B cell (primary cell): ENCODE results near the gene CDC42SE2. TPM values are rescaled to one million over a fixed set of nuclear protein-coding genes. Genes with fewer than 3 reads are reported as not detected.

Source experiments
- ATAC-seq: fragments of 200-7000 bp; cut with Tn5 transposase; one replicate; pipeline ENCODE4 v1.10.0; 2021; ENCODE audit warnings: low read depth, mild to moderate bottlenecking, moderate number of reproducible peaks, moderate library complexity
- CTCF ChIA-PET: fragments of 350-600 bp; sonication (Branson Sonifier 250); formaldehyde crosslinking; loops from one replicate; lab custom pipeline; 2021; ENCODE audit warnings: antibody characterized with exemption, inconsistent platforms; lab: Charles Lee
- POLR2A ChIA-PET: fragments of 350-600 bp; sonication (Branson Sonifier 250); formaldehyde crosslinking; loops from one replicate; lab custom pipeline; 2021; ENCODE audit warnings: antibody characterized with exemption; lab: Charles Lee
- DNase-seq: peaks from one replicate; pipeline ENCODE4 v3.0.0; 2013
- H2AFZ ChIP-seq: 2 replicates; pipeline ENCODE4 v1.6.1; 2012; ENCODE audit warnings: mild to moderate bottlenecking, low read depth, low read length; ENCODE audit not compliant: insufficient read depth, poor library complexity, severe bottlenecking
- H3K27ac ChIP-seq, 2 donors: 1 replicate in 1 of 2; 2 replicates in 1 of 2; pipeline ENCODE4 v1.5.1; 2012 to 2013; ENCODE audit warnings: low read length in 2 of 2, mild to moderate bottlenecking in 2 of 2, moderate library complexity in 1 of 2
- H3K27me3 ChIP-seq, 4 experiments: fragments of 200-600 bp in 1 of 4; sonication (generic) in 1 of 4; replicated peaks in 1 of 4; 1 replicate in 2 of 4; 2 replicates in 2 of 4; pipeline versions ENCODE4 v1.6.1 to v1.7.0; 2013 to 2016; ENCODE audit warnings: low read length in 3 of 4, mild to moderate bottlenecking in 2 of 4, mixed read lengths in 1 of 4, moderate library complexity in 1 of 4; ENCODE audit not compliant: insufficient read depth in 4 of 4, control insufficient read depth in 3 of 4; ENCODE audit errors: control extremely low read depth in 1 of 4
- H3K36me3 ChIP-seq, 2 experiments: replicated peaks in 1 of 2; 1 replicate in 1 of 2; 2 replicates in 1 of 2; pipeline versions ENCODE4 v1.6.1 to v1.7.1; 2013; ENCODE audit warnings: low read length in 1 of 2; ENCODE audit not compliant: insufficient read depth in 2 of 2, control insufficient read depth in 1 of 2; ENCODE audit errors: control extremely low read depth in 1 of 2, extremely low read depth in 1 of 2
- H3K4me1 ChIP-seq, 2 donors: fragments of 200-600 bp in 1 of 2; sonication (generic) in 1 of 2; 1 replicate in 1 of 2; 2 replicates in 1 of 2; pipeline versions ENCODE4 v1.5.1 to v1.6.1; 2013 to 2017; ENCODE audit warnings: low read length in 2 of 2; ENCODE audit not compliant: control insufficient read depth in 2 of 2, insufficient read depth in 2 of 2
- H3K4me2 ChIP-seq: replicated peaks from 2 replicates; pipeline ENCODE3; 2012; ENCODE audit warnings: mild to moderate bottlenecking, low read depth, low read length; ENCODE audit not compliant: poor library complexity, severe bottlenecking
- H3K4me3 ChIP-seq, 5 experiments: fragments of 200-600 bp in 1 of 5; sonication (generic) in 1 of 5; 1 replicate in 3 of 5; 2 replicates in 2 of 5; pipeline versions ENCODE4 v1.5.1 to v1.7.0; 2011 to 2016; ENCODE audit warnings: low read length in 4 of 5, mild to moderate bottlenecking in 4 of 5, low read depth in 2 of 5, control low read depth in 1 of 5, moderate library complexity in 1 of 5; ENCODE audit not compliant: insufficient read depth in 1 of 5; ENCODE audit errors: control extremely low read depth in 1 of 5, extremely low read depth in 1 of 5
- H3K79me2 ChIP-seq: fragments of 200-600 bp; sonication (generic); one replicate; pipeline ENCODE4 v1.6.0; 2016; ENCODE audit warnings: low read length; ENCODE audit not compliant: control insufficient read depth, insufficient read depth
- H3K9ac ChIP-seq: fragments of 200-600 bp; sonication (generic); 2 replicates; pipeline ENCODE4 v1.6.1; 2017; ENCODE audit warnings: mild to moderate bottlenecking, low read length, moderate library complexity
- H3K9me3 ChIP-seq, 3 donors: one replicate each; pipeline versions ENCODE4 v1.6.1 to v1.7.1; 2013; ENCODE audit warnings: low read length in 2 of 3; ENCODE audit not compliant: control insufficient read depth in 2 of 3, insufficient read depth in 1 of 3; ENCODE audit errors: control extremely low read depth in 1 of 3
- H4K20me1 ChIP-seq: 2 replicates; pipeline ENCODE4 v1.6.0; 2012; ENCODE audit warnings: mild to moderate bottlenecking, low read length; ENCODE audit not compliant: insufficient read depth, control insufficient read depth, poor library complexity, severe bottlenecking
- H3K27ac Mint-ChIP-seq: one replicate; pipeline ENCODE4 v1.8.0; 2021; ENCODE audit warnings: mixed read lengths
- H3K27me3 Mint-ChIP-seq: one replicate; pipeline ENCODE4 v1.8.0; 2021; ENCODE audit warnings: mixed read lengths
- H3K4me1 Mint-ChIP-seq: one replicate; pipeline ENCODE4 v1.8.0; 2021; ENCODE audit warnings: mixed read lengths
- H3K4me3 Mint-ChIP-seq: one replicate; pipeline ENCODE4 v1.8.0; 2021; ENCODE audit warnings: mixed read lengths
- H3K9me3 Mint-ChIP-seq: one replicate; pipeline ENCODE4 v1.8.0; 2022; ENCODE audit warnings: mixed read lengths; ENCODE audit not compliant: insufficient read depth
- CTCF ChIP-seq: fragments of 200-600 bp; IDR thresholded peaks from one replicate; pipeline ENCODE4 v1.8.0; 2022; ENCODE audit warnings: antibody characterized with exemption, mild to moderate bottlenecking
- EZH2 ChIP-seq: IDR thresholded peaks from 2 replicates; pipeline ENCODE4 v1.6.1; 2012; ENCODE audit warnings: borderline replicate concordance, low read depth, mild to moderate bottlenecking, moderate library complexity, low read length; ENCODE audit not compliant: insufficient read depth, poor library complexity, severe bottlenecking
- WGBS: methylation state at CpG from one replicate; pipeline ENCODE4 v1.1.5; 2013; ENCODE audit warnings: missing lambda C conversion rate; ENCODE audit not compliant: insufficient coverage; 5-methylcytosine and 5-hydroxymethylcytosine counted together
- intact Hi-C: fragments of 100-400 bp; cut with micrococcal nuclease; formaldehyde crosslinking; loops from one replicate; pipeline ENCODE4 v1.10.0; 2022
- polyA plus RNA-seq: library from polyadenylated mRNA; depleted of rRNA; stranded (reverse); fragments of >200 nt; gene quantifications from 2 replicates; pipeline ENCODE4 v1.2.3, GENCODE V29; 2012
- total RNA-seq, 2 donors: library from RNA; stranded (reverse); fragments of 120-200 nt in 1 of 2; gene quantifications; 1 replicate in 1 of 2; 2 replicates in 1 of 2; pipeline versions ENCODE4 v1.2.3 to v1.2.4, GENCODE V29; 2013 to 2022

Gene CDC42SE2
- total and polyA plus RNA-seq, 2 donors (not counting 1 experiment from before 2014, with no cell fraction given) = 42.5 to 161 TPM

- Mint-ChIP-seq H3K9me3 (no peaks in the 10 kb centered on the region), H3K27me3 (no peaks in the 10 kb centered on the region), H3K4me1 (peaks cover 60% of the 10 kb centered on the region), H3K4me3 (no peak overlapping the region), H3K27ac (no peak overlapping the region)
- TF ChIP-seq CTCF (no peak), EZH2 (no peak)
- POLR2A ChIA-PET = no interaction called here
- H3K27me3 ChIP-seq = no peaks in the 10 kb centered on the region
- H3K9me3 ChIP-seq = no peaks in the 10 kb centered on the region
- H3K27ac ChIP-seq = peak overlapping the region in 1 of 2 donors; percentile 63
- no peak overlapping the region for H3K4me3 ChIP-seq
- no CpG with 5 or more reads among the region's 2 CpGs for WGBS
- H3K36me3 ChIP-seq = peaks cover 2 to 8% of the 10 kb centered on the region in 2 experiments
- H3K4me1 ChIP-seq = peaks cover 7 to 24% of the 10 kb centered on the region in 2 donors
- H3K79me2 ChIP-seq = peaks cover 84% of the 10 kb centered on the region
- CTCF ChIA-PET = interaction anchor here (1.7 kb wide), 1 partner anchor 53 kb away, joined by 8 read pairs; no protein-coding TSS in a partner anchor
- H4K20me1 ChIP-seq = peaks cover 42% of the 10 kb centered on the region
- no peak for ATAC-seq
- H3K4me2 ChIP-seq = peak overlapping the region; percentile 7
- intact Hi-C loops = loop anchor here (5.0 kb wide), 1 partner anchor 43 kb away; no protein-coding TSS in a partner anchor
- DNase-seq = no peak
- no peak overlapping the region for H3K9ac ChIP-seq
- H2AFZ ChIP-seq = no peak overlapping the region
Measured at GRCh38 chr5:131329286-131329560, 65.4 kb downstream of the CDC42SE2 start.

GRCh38 chr5:131330031-131330430 lies 66.2 kb downstream of the CDC42SE2 start:
- WGBS = 98% methylated on average over 4 of the region's 5 CpGs
- CTCF ChIA-PET = interaction anchor here (1.1 to 1.7 kb wide), 2 partner anchors 8 to 53 kb away, joined by 3 to 8 read pairs; no protein-coding TSS in a partner anchor
- H3K27ac Mint-ChIP-seq = peak overlapping the region; percentile 47

More at GRCh38 chr5:131330031-131330430, 66.2 kb downstream of the CDC42SE2 start:
- Histone ChIP-seq H3K79me2 (peaks cover 78% of the 10 kb centered on the region), H2AFZ (no peak overlapping the region), H3K27ac (peak overlapping the region in 1 of 2 donors; percentile 7), H3K36me3 (peaks cover 2 to 8% of the 10 kb centered on the region in 2 experiments), H3K27me3 (no peaks in the 10 kb centered on the region), H3K4me2 (no peak overlapping the region), H3K9ac (no peak overlapping the region), H4K20me1 (peaks cover 42% of the 10 kb centered on the region), H3K4me1 (peaks cover 7 to 23% of the 10 kb centered on the region in 2 donors), H3K9me3 (no peaks in the 10 kb centered on the region), H3K4me3 (no peak overlapping the region)
- no peak overlapping the region for H3K4me3 Mint-ChIP-seq
- no peak for DNase-seq
- ATAC-seq = no peak
- no peak for TF ChIP-seq EZH2
- no peak for TF ChIP-seq CTCF
- POLR2A ChIA-PET = no interaction called here
- H3K27me3 Mint-ChIP-seq = no peaks in the 10 kb centered on the region
- intact Hi-C loops = no loop called here
- no peaks in the 10 kb centered on the region for H3K9me3 Mint-ChIP-seq
- H3K4me1 Mint-ChIP-seq = peaks cover 61% of the 10 kb centered on the region
